SK-MEL-5 (cell line): Measurements from ENCODE around the gene DNAAF5. TPM values are rescaled to one million over a fixed set of nuclear protein-coding genes. Genes with fewer than 3 reads are reported as not detected.

ENCODE experiments used
- DNase-seq: peaks from one replicate; pipeline ENCODE4 v3.0.0-alpha.2; 2016; ENCODE audit warnings: low read depth, low spot score
- in situ Hi-C: cut with HindIII; loops from 2 replicates; pipeline ENCODE4 v1.10.0; 2016; ENCODE audit warnings: low sequenced_read_pairs, high pct_unique_total_duplicates, low pct_unique_long_range_greater_than_20kb
- total RNA-seq: library from RNA; depleted of rRNA; stranded (reverse); fragments of >200 nt; shearing (Covaris generic); gene quantifications from 2 replicates; pipeline ENCODE4 v1.2.3, GENCODE V29; 2014

Gene DNAAF5
- total RNA-seq, 1 experiment from 2014 or later = 71.7 TPM

DNA sequence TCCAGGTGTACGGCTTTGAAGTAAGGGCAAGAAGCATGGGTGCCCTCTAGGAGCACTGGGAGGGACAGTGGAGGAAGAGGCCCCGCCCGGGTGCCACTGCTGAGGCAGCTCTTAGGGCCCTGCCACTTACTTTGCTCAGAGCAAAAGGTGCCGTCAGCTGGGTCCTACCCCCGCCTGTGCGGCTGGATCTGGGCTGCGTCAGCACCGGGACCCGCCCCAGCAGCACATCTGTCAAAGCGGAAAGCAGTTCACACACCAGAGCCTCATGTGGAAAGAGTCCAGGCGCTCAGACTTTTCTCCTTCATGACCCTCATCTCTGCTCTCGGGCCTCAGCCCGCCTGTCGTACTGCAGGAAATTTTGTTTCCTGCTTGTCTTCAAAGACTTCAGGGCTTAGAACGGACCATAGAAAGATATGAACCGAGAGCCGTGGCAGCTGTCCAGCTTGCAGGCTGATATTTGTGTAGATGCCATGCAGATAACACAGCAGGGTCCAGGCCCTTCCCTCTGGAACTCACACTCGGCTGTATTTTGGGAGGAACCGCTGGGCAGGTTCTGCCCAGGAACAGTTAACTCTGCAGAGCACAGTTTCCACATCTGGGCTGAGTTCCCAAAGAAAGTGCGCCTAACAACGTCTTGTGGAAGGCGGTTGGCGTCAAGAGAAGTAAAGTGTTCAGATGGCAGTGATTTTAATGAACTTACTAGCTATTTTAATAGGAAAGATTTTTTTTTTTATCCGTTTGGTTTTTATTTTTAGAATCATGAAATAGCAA lies 44.9 kb downstream of the DNAAF5 start:
- no peak for DNase-seq
- in situ Hi-C loops = no loop called here

DNA sequence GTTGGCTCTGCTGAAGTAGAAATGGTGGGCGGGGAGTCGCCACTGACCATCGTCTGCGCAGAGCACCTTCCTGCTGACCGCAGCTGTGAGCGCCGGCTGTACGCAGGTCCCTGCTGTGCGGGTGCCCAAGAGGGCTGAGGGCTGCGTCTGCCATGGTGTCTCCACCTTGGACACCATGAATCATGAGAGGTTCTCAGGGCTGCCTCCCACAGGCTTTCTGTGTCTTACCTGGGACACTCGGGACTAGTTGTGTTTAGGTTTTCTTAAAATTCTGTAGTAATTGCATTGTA lies 45.5 kb downstream of the DNAAF5 start:
- no peak for DNase-seq
- in situ Hi-C loops = no loop called here

DNA sequence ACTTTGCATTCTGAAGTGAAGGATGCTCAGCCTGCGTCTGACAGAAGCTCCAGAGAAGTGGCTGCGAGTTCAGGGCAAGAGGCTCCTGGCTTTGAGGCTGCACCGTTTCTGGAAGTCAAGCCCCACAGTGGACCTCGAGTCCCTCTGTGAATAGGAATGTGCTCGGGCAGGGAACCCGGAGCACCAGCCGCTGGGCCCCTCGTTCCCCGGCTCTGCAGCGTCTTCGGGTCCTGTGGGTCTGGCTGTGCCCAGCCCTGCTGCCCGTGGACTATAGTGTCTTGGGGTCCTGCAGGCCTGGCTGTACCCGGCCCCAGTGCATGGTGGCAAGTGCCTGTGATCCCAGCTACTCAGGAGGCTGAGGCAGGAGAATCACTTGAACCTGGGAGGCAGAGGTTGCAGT lies 45.9 kb downstream of the DNAAF5 start:
- in situ Hi-C loops = no loop called here
- no peak for DNase-seq

DNA sequence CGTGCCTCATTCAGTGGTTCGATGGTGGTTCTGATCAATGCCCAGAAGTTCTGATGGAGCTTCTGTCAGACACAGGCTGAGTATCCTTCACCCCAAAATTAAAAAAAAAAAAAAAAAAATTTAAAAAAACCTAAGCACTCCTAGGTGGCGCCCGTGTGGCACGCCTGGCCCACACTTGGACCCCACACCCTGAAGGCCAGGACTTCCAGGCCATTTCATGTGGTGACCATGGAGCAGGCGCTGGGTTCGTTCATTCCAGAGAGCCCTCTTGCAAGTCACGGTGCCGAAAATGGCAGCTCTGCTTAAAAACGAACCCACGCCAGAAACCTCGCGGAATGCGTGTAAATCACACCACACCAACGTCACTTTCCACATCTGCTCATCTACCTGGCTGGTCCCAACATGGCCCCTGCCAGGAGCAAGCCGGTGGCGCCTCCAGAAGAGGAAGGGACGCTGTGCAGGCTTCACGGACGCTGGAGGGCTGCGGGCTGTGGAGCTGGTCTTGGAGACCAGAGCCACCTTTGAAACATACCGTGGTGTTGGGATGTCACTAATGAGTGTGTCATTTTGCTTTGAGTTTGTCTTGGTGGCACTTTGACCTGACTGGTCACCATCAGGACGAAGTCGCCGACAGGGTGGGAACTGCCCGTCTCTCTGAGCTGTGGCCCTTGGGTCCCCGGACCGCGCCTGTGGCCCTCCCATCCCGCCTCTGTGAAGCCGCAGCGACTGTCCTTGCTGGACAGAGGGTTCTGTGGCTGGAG lies 46.5 kb downstream of the DNAAF5 start:
- in situ Hi-C loops = no loop called here
- DNase-seq = no peak

DNA sequence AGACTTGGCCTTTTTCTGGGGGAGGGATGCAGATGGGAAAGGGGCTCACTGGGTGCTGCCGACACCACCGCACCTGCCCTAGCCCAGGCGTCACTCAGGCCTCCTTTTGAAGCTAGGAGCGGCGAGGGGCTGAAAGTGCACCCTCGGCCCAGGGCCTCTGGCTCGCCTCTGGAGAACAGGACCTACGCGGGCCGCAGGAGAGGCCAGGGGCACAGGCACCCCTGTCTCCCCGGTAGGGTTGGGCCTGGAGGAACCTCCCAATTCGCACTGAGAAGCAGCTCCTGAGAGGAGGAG lies 47.1 kb downstream of the DNAAF5 start:
- no peak for DNase-seq
- in situ Hi-C loops = no loop called here

DNA sequence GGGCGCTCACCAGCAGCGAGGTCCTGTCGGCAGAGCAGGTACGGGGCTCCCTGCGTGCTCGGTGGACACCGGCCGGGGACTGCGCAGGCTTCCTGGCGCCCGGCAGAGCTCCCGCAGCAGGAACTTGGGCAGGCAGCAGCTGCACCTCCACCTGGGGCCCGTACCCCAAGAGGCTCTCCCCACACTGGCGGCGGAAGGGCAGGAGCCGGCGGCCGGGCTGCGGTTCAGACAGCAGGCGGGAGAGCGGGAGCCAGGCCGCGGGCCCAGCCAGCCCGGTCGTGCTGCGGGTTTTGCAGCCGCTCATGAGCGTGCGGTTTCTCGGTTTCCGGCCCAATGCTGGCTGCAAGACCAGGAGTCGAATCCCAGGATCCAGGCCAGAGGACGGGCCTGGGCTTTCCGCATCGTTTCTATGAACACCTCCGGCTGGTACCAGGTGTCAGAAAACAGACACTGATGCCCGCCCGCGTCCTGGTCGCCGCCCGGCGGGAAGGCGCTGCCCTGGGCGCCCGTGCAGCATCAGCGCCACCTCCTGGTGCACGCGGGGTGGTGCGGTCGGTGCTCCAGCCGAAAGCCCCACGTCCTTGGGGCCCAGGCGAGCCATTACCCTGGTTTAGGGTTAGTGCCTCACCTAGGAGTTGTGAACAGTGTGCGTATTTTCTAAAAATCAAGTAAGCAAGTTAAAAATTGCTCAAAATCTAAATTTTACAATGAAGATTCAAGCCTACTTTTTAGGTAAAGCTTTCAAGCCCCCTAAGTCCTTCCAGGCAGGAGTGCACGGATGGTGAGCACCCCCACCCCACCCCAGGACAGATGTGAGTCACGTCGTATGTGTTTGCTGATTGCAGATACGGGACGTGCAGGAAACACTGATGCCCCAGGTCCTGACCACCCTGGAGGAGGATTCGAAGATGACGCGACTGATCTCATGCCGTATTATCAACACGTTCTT lies 47.9 kb downstream of the DNAAF5 start:
- DNase-seq = peak; percentile 41
- in situ Hi-C loops = no loop called here

DNA sequence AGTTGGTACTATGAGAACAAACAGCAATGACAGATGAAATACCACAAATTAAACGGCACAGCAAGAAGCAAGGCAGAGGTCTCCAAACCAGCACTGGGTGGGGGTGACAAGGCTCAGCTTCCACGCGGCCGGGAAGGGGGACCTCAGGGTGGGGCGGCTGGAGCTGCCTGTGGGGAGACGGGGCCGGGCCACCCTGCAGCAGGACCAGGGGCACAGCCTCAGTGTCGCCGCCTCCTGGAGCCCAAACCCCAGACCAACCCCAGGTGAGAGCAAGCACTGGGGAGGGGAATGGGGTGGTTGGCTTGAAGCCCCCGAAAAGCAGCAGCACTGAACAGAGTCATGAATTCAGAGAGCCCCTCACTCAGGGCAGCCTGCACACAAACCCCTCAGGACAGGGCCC lies 49.9 kb downstream of the DNAAF5 start:
- in situ Hi-C loops = no loop called here
- no peak for DNase-seq

DNA sequence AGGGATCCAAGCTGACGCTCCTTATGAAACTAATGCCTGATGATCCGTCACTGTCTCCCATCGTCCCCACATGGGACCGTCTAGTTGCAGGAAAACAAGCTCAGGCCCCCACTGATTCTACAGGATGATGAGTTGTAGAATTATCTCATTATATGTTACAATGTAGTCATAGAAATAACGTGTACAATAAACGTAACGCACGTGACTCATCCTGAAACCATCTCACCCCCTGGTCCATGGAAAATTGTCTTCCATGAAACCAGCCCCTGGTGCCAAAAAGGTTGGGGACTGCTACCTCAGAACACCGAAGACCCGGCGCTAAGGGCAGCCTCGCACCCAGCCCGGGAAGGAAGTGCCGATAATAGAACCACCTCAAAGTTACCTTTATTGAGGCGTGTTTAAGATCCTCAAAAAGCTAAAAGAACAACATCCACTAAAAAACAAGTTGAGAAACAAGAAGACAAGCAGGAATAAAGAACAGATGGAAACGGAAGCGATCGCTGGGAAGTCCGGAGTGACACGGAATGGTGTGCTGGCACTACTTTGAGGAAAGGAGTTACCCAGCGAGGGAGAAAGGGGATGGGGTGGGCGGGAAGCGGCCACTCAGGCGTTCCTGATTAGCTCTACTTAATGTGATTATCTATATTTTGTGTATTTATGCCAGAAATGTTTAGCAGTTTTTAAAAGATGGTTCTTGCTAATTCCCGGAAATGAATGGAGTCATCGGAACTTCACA lies 50.7 kb downstream of the DNAAF5 start:
- in situ Hi-C loops = no loop called here
- no peak for DNase-seq

DNA sequence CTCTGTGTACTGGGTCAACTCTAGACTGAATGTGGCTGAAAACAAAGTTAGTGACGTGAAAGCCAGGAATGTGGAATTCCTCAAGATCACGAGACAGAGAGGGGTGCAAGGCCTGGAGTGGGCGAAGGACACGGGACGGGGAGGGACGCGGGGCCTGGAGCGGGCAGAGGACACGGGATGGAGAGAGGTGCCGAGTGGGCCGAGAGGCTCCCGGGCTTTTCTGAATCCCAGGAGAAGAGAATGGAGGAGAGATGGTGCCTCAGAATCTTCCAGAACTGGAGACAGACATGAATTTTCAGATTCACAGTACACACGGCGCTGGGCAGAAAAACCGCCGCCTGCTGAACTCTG lies 51.2 kb downstream of the DNAAF5 start:
- no peak for DNase-seq
- in situ Hi-C loops = no loop called here

DNA sequence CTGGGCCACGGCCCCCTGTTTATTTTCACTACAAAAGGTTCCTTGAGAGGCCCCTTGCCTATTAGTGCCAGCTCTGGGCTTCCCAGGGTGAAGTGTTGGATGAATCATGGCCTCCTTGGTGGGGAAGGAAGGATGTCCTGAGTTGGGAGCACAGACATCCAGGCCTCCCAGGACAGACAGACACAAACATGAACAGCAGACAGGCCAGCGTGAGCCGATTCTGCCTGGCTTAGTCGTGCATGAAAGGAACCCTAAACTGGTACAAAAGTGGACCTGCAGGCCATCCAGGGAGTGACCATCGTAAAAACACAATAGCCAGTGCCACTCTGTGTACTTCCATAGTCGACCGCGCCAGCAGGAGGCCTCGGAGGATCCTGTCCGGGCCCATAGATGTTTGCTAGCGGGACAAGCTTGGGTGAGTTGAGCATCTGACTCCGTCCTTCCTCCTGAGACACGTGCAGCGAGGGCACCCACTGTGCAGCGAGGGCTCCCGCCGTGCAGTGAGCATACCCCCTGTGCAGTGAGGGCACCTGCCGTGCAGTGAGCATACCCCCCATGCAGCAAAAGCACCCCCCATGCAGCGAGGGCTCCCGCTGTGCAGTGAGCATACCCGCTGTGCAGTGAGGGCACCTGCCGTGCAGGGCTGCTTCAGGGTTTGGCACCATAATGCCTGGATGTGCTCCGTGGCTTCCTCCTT lies 51.9 kb downstream of the DNAAF5 start:
- in situ Hi-C loops = no loop called here
- DNase-seq = no peak

DNA sequence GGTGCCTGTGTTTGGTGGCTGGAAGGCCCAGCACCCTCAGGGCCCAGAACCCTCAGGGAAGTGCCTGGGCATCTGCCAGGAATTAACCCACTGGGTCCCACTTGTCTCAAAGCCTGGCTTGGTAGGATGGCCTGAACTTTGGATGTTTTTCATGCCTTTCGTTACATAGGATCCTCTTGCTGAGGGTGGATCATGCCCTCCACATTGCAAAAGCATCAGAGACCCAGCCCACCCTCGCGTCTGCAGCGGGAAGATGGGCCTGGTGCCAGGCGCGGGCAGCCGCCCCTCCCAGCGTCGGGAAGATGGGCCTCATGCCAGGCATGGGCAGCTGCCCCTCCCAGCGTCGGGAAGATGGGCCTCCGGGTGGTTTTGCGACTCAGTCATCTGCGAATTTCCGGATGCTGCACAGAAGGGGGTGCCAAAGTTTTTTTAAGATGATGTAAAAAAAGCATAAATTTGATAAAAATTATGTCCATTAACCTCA lies 52.5 kb downstream of the DNAAF5 start:
- in situ Hi-C loops = no loop called here
- no peak for DNase-seq

DNA sequence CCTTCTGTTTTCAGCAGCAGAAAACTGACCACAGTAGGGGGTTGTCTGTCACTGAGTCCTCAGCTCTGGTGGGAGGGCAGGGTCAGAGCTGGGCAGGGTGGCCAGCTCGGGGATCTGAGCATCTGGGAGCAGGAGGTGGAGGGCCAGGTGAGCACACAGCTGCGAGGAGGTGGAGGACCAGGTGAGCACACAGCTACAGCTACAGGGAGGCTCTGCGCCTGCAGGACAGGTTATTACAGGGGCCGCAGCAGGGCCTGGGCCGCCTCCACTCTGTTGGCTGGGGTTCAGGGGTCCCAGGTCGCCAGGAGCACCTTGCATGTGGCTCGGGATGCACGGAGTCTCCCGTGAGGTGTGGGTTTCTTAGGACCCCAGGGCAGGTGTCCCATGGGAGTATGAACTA lies 53.0 kb downstream of the DNAAF5 start:
- in situ Hi-C loops = no loop called here
- no peak for DNase-seq

DNA sequence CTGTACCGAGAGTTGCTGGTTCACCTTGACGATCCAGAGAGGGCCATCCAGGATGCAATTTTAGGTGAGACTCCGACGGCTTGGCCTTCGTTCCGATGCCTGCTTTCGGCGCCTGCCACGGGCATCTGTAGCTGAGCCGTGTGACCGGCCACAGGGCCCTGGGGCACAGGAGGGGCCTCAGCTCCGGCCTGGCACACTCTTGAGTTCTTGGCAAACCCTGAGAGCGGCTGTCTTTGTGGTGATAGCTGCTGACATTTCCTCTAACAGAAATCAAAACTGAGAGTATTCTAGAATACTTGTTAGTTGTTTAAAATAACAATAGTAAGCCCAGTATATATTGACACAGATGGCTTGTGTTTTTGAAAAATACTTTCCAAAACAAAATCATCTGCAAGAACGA lies 53.6 kb downstream of the DNAAF5 start:
- in situ Hi-C loops = no loop called here
- no peak for DNase-seq

DNA sequence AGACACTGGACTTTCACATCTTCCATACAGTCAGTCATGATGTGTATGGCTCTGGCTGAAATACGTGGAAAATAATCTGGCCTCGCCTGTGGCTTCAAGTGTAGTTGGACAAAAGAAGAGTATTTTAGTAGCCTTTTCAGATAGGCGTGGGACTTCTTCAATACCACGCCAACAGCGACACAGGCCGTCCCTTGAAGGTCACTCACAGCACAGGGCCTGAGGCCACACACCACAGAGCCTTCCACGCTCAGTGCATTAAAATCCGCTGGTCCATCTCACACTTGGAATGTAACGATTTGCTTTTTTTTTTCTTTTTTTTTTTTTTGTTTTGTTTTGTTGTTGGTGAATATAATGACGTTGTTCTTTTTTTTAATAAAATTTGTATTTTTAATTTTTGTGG lies 54.0 kb downstream of the DNAAF5 start:
- DNase-seq = no peak
- in situ Hi-C loops = no loop called here

DNA sequence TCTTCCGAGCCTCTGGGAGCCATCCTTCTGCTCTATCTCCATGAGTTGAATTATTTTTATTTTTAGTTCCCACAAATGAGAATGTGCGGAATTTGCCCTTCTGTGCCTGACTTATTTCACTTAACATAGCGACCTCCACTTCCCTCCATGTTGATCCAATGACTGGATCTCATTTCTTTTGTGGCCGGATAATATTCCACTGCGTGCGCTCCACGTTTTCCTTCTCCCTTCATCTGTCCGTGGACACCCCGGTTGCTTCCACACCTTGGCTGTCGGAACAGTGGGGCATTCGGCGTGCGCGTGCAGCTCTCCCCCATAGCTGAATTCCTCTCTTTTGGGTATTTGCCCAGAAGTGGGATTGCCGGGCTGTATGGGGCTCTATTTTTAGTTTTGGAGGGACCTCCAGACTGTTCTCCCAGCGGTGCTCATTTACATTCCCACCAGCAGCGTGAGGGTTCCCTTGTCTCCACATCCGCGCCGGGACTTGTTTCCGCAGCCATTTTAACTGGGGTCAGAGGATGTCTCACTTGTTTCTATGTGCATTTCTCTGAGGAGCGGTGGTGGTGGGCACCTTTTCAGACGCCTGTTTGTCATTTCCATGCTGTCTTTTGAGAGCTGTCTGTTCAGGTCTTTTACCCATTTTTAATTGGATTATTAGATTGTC lies 54.8 kb downstream of the DNAAF5 start:
- in situ Hi-C loops = no loop called here
- no peak for DNase-seq

DNA sequence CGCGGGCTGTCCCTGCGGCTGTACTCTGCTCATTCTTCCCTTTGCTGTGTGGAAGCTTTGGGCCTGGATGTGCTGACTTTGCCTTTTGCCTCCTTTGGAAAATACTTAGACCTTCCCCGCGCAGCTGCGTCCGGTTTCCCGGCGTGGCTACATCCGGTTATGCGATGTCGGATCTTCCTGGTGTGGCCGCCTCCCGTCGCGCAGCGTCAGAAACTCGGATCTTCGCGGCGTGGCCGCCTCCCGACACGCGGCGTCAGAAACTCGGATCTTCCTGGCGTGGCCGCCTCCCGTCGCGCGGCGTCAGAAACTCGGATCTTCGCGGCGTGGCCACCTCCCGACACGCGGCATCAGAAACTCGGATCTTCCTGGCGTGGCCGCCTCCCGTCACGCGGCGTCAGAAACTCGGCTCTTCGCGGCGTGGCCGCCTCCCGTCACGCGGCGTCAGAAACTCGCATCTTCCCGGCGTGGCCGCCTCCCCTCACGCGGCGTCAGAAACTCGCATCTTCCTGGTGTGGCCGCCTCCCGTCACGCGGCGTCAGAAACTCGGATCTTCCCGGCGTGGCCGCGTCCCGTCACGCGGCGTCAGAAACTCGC lies 55.5 kb downstream of the DNAAF5 start:
- in situ Hi-C loops = no loop called here
- DNase-seq = no peak
